Raji (cell line): ENCODE data around the gene ANXA10.

ENCODE experiments used
- POLR2A ChIP-seq: IDR thresholded peaks from 2 replicates; pipeline ENCODE4 v1.6.1; 2011; ENCODE audit warnings: low read depth, low read length, control low read depth; ENCODE audit not compliant: insufficient read depth

The ANXA10 gene

GRCh38 chr4:168183717-168184571, 91.6 kb downstream of the ANXA10 start:
- no peak for TF ChIP-seq POLR2A

GRCh38 chr4:168188754-168189153, 96.4 kb downstream of the ANXA10 start:
- TF ChIP-seq POLR2A = no peak

GRCh38 chr4:168197926-168198325, 105.6 kb downstream of the ANXA10 start:
- TF ChIP-seq POLR2A = no peak

GRCh38 chr4:168199260-168199957, 107.1 kb downstream of the ANXA10 start:
- no peak for TF ChIP-seq POLR2A

GRCh38 chr4:168200685-168201084, 108.3 kb downstream of the ANXA10 start:
- no peak for TF ChIP-seq POLR2A

GRCh38 chr4:168203233-168203911, 111.0 kb downstream of the ANXA10 start:
- TF ChIP-seq POLR2A = no peak

GRCh38 chr4:168208957-168209614, 116.7 kb downstream of the ANXA10 start:
- TF ChIP-seq POLR2A = no peak

- no peak for TF ChIP-seq POLR2A
Measured at GRCh38 chr4:168212656-168213055, 120.3 kb downstream of the ANXA10 start.

- no peak for TF ChIP-seq POLR2A
Measured at GRCh38 chr4:168218645-168219044, 126.3 kb downstream of the ANXA10 start.

GRCh38 chr4:168220893-168221292, 128.6 kb downstream of the ANXA10 start:
- TF ChIP-seq POLR2A = no peak

- TF ChIP-seq POLR2A = no peak
Measured at GRCh38 chr4:168221301-168221700, 129.0 kb downstream of the ANXA10 start.
